SU-DHL-6 (cell line): Measurements from ENCODE around the gene EPS8.

Experiments
- H2AFZ ChIP-seq: fragments of 200-600 bp; sonication (generic); 2 replicates; pipeline ENCODE4 v1.6.1; 2014; ENCODE audit warnings: low read depth, mild to moderate bottlenecking, moderate library complexity, mixed read lengths, antibody characterized with exemption, low read length; ENCODE audit not compliant: severe bottlenecking
- H3F3A ChIP-seq: fragments of 200-600 bp; shearing (Covaris generic); 2 replicates; pipeline ENCODE4 v1.6.0; 2016; ENCODE audit warnings: antibody characterized with exemption, mild to moderate bottlenecking; ENCODE audit not compliant: insufficient read depth
- H3K27ac ChIP-seq: fragments of 200-600 bp; sonication (generic); 2 replicates; pipeline ENCODE4 v1.5.1; 2016; ENCODE audit warnings: low read depth, mild to moderate bottlenecking, low read length, moderate library complexity, mixed read lengths
- H3K27me3 ChIP-seq: fragments of 200-600 bp; sonication (generic), shearing (Covaris generic); 2 replicates; pipeline ENCODE4 v1.6.0; 2014; ENCODE audit warnings: mild to moderate bottlenecking, low read length
- H3K36me3 ChIP-seq: fragments of 200-600 bp; sonication (generic); 2 replicates; pipeline ENCODE4 v1.6.1; 2014; ENCODE audit warnings: mild to moderate bottlenecking, low read length, mixed read lengths
- H3K4me2 ChIP-seq: fragments of 300-600, 200-600 bp; shearing (Covaris generic), sonication (generic); 2 replicates; pipeline ENCODE4 v1.6.0; 2014; ENCODE audit warnings: low read length, low read depth, mild to moderate bottlenecking; ENCODE audit not compliant: poor library complexity, severe bottlenecking
- H3K4me3 ChIP-seq: fragments of 200-600 bp; sonication (generic); 2 replicates; pipeline ENCODE4 v1.5.1; 2014; ENCODE audit warnings: antibody characterized with exemption, low read length, mild to moderate bottlenecking, mixed read lengths; ENCODE audit not compliant: insufficient read depth, poor library complexity, severe bottlenecking
- H3K79me2 ChIP-seq: fragments of 200-600 bp; sonication (generic); 2 replicates; pipeline ENCODE4 v1.6.1; 2014; ENCODE audit warnings: mild to moderate bottlenecking, low read length, moderate library complexity; ENCODE audit not compliant: insufficient read depth
- H3K9ac ChIP-seq: fragments of 200-600 bp; sonication (generic); 2 replicates; pipeline ENCODE4 v1.7.0; 2014; ENCODE audit warnings: mild to moderate bottlenecking, low read length
- H3K9me2 ChIP-seq: fragments of 200-600 bp; sonication (generic); replicated peaks from 2 replicates; pipeline ENCODE4 v1.6.1; 2014; ENCODE audit warnings: low read length; ENCODE audit not compliant: insufficient read depth
- H3K9me3 ChIP-seq: fragments of 200-600 bp; sonication (generic); 2 replicates; pipeline ENCODE4 v1.6.1; 2014; ENCODE audit warnings: low read length, mixed read lengths; ENCODE audit not compliant: insufficient read depth
- H4K20me1 ChIP-seq: fragments of 200-600 bp; sonication (generic); 2 replicates; pipeline ENCODE4 v1.6.1; 2014; ENCODE audit warnings: low read depth, mild to moderate bottlenecking, antibody characterized with exemption, low read length, moderate library complexity, mixed read lengths
- CTCF ChIP-seq: fragments of 200-600 bp; sonication (generic); IDR thresholded peaks from one replicate; pipeline ENCODE4 v1.5.1; 2017; ENCODE audit warnings: antibody characterized with exemption, mild to moderate bottlenecking, low read length, moderate library complexity; ENCODE audit not compliant: insufficient read depth, poor library complexity, severe bottlenecking
- EZH2phosphoT487 ChIP-seq: fragments of 200-600 bp; sonication (generic), shearing (Covaris generic); conservative IDR thresholded peaks from 2 replicates; pipeline ENCODE4 v1.6.1; 2018; ENCODE audit warnings: mild to moderate bottlenecking, antibody characterized with exemption, low read length, moderate library complexity, mixed read lengths

EPS8 gene

GRCh38 chr12:15700595-15700994 is 88.6 kb downstream of the EPS8 start:
- H3K9me3 ChIP-seq, result no peaks in the 10 kb centered on the region

GRCh38 chr12:15699886-15700285 is 89.3 kb downstream of the EPS8 start:
- Histone ChIP-seq H3K27ac (no peak overlapping the region), H4K20me1 (no peaks in the 10 kb centered on the region), H3K4me3 (no peak overlapping the region), H3K9me3 (no peaks in the 10 kb centered on the region), H3K79me2 (no peaks in the 10 kb centered on the region; the same call in 1 of the 2 replicates), H3K9ac (no peak overlapping the region), H3F3A (no peaks in the 10 kb centered on the region), H3K4me2 (no peak overlapping the region), H3K9me2 (no peaks in the 10 kb centered on the region), H3K27me3 (no peaks in the 10 kb centered on the region), H3K36me3 (no peaks in the 10 kb centered on the region), H2AFZ (no peak overlapping the region)
- TF ChIP-seq EZH2phosphoT487 (no peak), CTCF (no peak)

More at GRCh38 chr12:15700595-15700994, 88.6 kb downstream of the EPS8 start:
- H3K9me2 ChIP-seq, result no peaks in the 10 kb centered on the region
- no peaks in the 10 kb centered on the region for H3K27me3 ChIP-seq
- no peak overlapping the region for H3K9ac ChIP-seq
- H3K27ac ChIP-seq, result no peak overlapping the region
- no peaks in the 10 kb centered on the region for H3K36me3 ChIP-seq
- H3K79me2 ChIP-seq, result no peaks in the 10 kb centered on the region; the same call in 1 of the 2 replicates
- H2AFZ ChIP-seq, result no peak overlapping the region
- no peak overlapping the region for H3K4me2 ChIP-seq
- no peaks in the 10 kb centered on the region for H3F3A ChIP-seq
- H4K20me1 ChIP-seq, result no peaks in the 10 kb centered on the region
- H3K4me3 ChIP-seq, result no peak overlapping the region
- no peak for TF ChIP-seq CTCF
- TF ChIP-seq EZH2phosphoT487, result no peak

GRCh38 chr12:15698377-15698871 is 90.8 kb downstream of the EPS8 start:
- Histone ChIP-seq H3K9me3 (no peaks in the 10 kb centered on the region), H2AFZ (no peak overlapping the region), H3K79me2 (no peaks in the 10 kb centered on the region), H3K4me3 (no peak overlapping the region), H3K27ac (no peak overlapping the region), H4K20me1 (no peaks in the 10 kb centered on the region), H3K27me3 (no peaks in the 10 kb centered on the region), H3K9ac (no peak overlapping the region), H3K9me2 (no peaks in the 10 kb centered on the region), H3F3A (no peaks in the 10 kb centered on the region), H3K36me3 (no peaks in the 10 kb centered on the region), H3K4me2 (no peak overlapping the region)
- TF ChIP-seq EZH2phosphoT487 (no peak), CTCF (no peak)
